Measurements from ENCODE around the gene STH.

Gene STH

GRCh38 chr17:45968732-45969131, 30.3 kb upstream of the STH start:
- no peaks in the 10 kb centered on the region for H3K27me3 ChIP-seq (ENCODE audit: control insufficient read depth, insufficient read depth, low read length)

GRCh38 chr17:45969726-45970125, 29.3 kb upstream of the STH start:
- Histone ChIP-seq H3K4me1 (ENCODE audit: control insufficient read depth, low read depth, low read length) (no peaks in the 10 kb centered on the region), H3K9me3 (ENCODE audit: control insufficient read depth, low read depth, low read length) (no peaks in the 10 kb centered on the region), H3K27me3 (ENCODE audit: control insufficient read depth, insufficient read depth, low read length) (no peaks in the 10 kb centered on the region), H3K4me3 (ENCODE audit: low read length) (no peak overlapping the region), H3K36me3 (ENCODE audit: control insufficient read depth, low read depth, low read length) (no peaks in the 10 kb centered on the region), H3K9ac (ENCODE audit: low read length) (no peak overlapping the region), H3K27ac (ENCODE audit: low read length) (no peak overlapping the region)

More at GRCh38 chr17:45968732-45969131, 30.3 kb upstream of the STH start:
- Histone ChIP-seq H3K9me3 (ENCODE audit: control insufficient read depth, low read depth, low read length) (no peaks in the 10 kb centered on the region), H3K27ac (ENCODE audit: low read length) (no peak overlapping the region), H3K9ac (ENCODE audit: low read length) (no peak overlapping the region), H3K36me3 (ENCODE audit: control insufficient read depth, low read depth, low read length) (no peaks in the 10 kb centered on the region), H3K4me1 (ENCODE audit: control insufficient read depth, low read depth, low read length) (no peaks in the 10 kb centered on the region), H3K4me3 (ENCODE audit: low read length) (no peak overlapping the region)

GRCh38 chr17:45970659-45971058, 28.4 kb upstream of the STH start:
- Histone ChIP-seq H3K36me3 (ENCODE audit: control insufficient read depth, low read depth, low read length) (no peaks in the 10 kb centered on the region), H3K9ac (ENCODE audit: low read length) (no peak overlapping the region), H3K27me3 (ENCODE audit: control insufficient read depth, insufficient read depth, low read length) (no peaks in the 10 kb centered on the region), H3K27ac (ENCODE audit: low read length) (no peak overlapping the region), H3K4me3 (ENCODE audit: low read length) (no peak overlapping the region), H3K9me3 (ENCODE audit: control insufficient read depth, low read depth, low read length) (no peaks in the 10 kb centered on the region), H3K4me1 (ENCODE audit: control insufficient read depth, low read depth, low read length) (no peaks in the 10 kb centered on the region)

- Histone ChIP-seq H3K9ac (ENCODE audit: low read length) (no peak overlapping the region), H3K36me3 (ENCODE audit: control insufficient read depth, low read depth, low read length) (no peaks in the 10 kb centered on the region), H3K4me3 (ENCODE audit: low read length) (no peak overlapping the region), H3K27me3 (ENCODE audit: control insufficient read depth, insufficient read depth, low read length) (no peaks in the 10 kb centered on the region), H3K4me1 (ENCODE audit: control insufficient read depth, low read depth, low read length) (no peaks in the 10 kb centered on the region), H3K9me3 (ENCODE audit: control insufficient read depth, low read depth, low read length) (no peaks in the 10 kb centered on the region), H3K27ac (ENCODE audit: low read length) (no peak overlapping the region)
These were observed 27.3 kb upstream of the STH start for GRCh38 chr17:45971698-45972141.

- H3K27me3 ChIP-seq (ENCODE audit: control insufficient read depth, insufficient read depth, low read length), result no peaks in the 10 kb centered on the region
- no peak overlapping the region for H3K27ac ChIP-seq (ENCODE audit: low read length)
- H3K9ac ChIP-seq (ENCODE audit: low read length), result no peak overlapping the region
- no peak overlapping the region for H3K4me3 ChIP-seq (ENCODE audit: low read length)
- H3K36me3 ChIP-seq (ENCODE audit: control insufficient read depth, low read depth, low read length), result no peaks in the 10 kb centered on the region
- no peaks in the 10 kb centered on the region for H3K9me3 ChIP-seq (ENCODE audit: control insufficient read depth, low read depth, low read length)
- no peaks in the 10 kb centered on the region for H3K4me1 ChIP-seq (ENCODE audit: control insufficient read depth, low read depth, low read length)
These were observed 26.5 kb upstream of the STH start for GRCh38 chr17:45972531-45972930.

- Histone ChIP-seq H3K4me3 (ENCODE audit: low read length) (no peak overlapping the region), H3K27ac (ENCODE audit: low read length) (no peak overlapping the region), H3K9ac (ENCODE audit: low read length) (no peak overlapping the region), H3K27me3 (ENCODE audit: control insufficient read depth, insufficient read depth, low read length) (no peaks in the 10 kb centered on the region), H3K4me1 (ENCODE audit: control insufficient read depth, low read depth, low read length) (no peaks in the 10 kb centered on the region), H3K36me3 (ENCODE audit: control insufficient read depth, low read depth, low read length) (no peaks in the 10 kb centered on the region), H3K9me3 (ENCODE audit: control insufficient read depth, low read depth, low read length) (no peaks in the 10 kb centered on the region)
These were observed 25.8 kb upstream of the STH start for GRCh38 chr17:45973099-45973780.

- Histone ChIP-seq H3K9me3 (ENCODE audit: control insufficient read depth, low read depth, low read length) (no peaks in the 10 kb centered on the region), H3K27ac (ENCODE audit: low read length) (no peak overlapping the region), H3K27me3 (ENCODE audit: control insufficient read depth, insufficient read depth, low read length) (no peaks in the 10 kb centered on the region), H3K36me3 (ENCODE audit: control insufficient read depth, low read depth, low read length) (no peaks in the 10 kb centered on the region), H3K4me1 (ENCODE audit: control insufficient read depth, low read depth, low read length) (no peaks in the 10 kb centered on the region), H3K4me3 (ENCODE audit: low read length) (no peak overlapping the region), H3K9ac (ENCODE audit: low read length) (no peak overlapping the region)
These were observed 24.8 kb upstream of the STH start for GRCh38 chr17:45973946-45974859.

- H3K4me3 ChIP-seq (ENCODE audit: low read length), result no peak overlapping the region
- no peaks in the 10 kb centered on the region for H3K36me3 ChIP-seq (ENCODE audit: control insufficient read depth, low read depth, low read length)
- no peaks in the 10 kb centered on the region for H3K9me3 ChIP-seq (ENCODE audit: control insufficient read depth, low read depth, low read length)
- no peak overlapping the region for H3K9ac ChIP-seq (ENCODE audit: low read length)
- no peaks in the 10 kb centered on the region for H3K27me3 ChIP-seq (ENCODE audit: control insufficient read depth, insufficient read depth, low read length)
- H3K27ac ChIP-seq (ENCODE audit: low read length), result no peak overlapping the region
- H3K4me1 ChIP-seq (ENCODE audit: control insufficient read depth, low read depth, low read length), result no peaks in the 10 kb centered on the region
These were observed 24.0 kb upstream of the STH start for GRCh38 chr17:45974916-45975630.

- H3K9me3 ChIP-seq (ENCODE audit: control insufficient read depth, low read depth, low read length), result no peaks in the 10 kb centered on the region
- H3K27me3 ChIP-seq (ENCODE audit: control insufficient read depth, insufficient read depth, low read length), result no peaks in the 10 kb centered on the region
- H3K4me3 ChIP-seq (ENCODE audit: low read length), result no peak overlapping the region
- H3K27ac ChIP-seq (ENCODE audit: low read length), result no peak overlapping the region
- H3K4me1 ChIP-seq (ENCODE audit: control insufficient read depth, low read depth, low read length), result no peaks in the 10 kb centered on the region
- H3K9ac ChIP-seq (ENCODE audit: low read length), result no peak overlapping the region
- no peaks in the 10 kb centered on the region for H3K36me3 ChIP-seq (ENCODE audit: control insufficient read depth, low read depth, low read length)
These were observed 23.3 kb upstream of the STH start for GRCh38 chr17:45975640-45976295.

GRCh38 chr17:45976391-45976754, 22.7 kb upstream of the STH start:
- no peak overlapping the region for H3K9ac ChIP-seq (ENCODE audit: low read length)
- H3K9me3 ChIP-seq (ENCODE audit: control insufficient read depth, low read depth, low read length), result no peaks in the 10 kb centered on the region
- no peaks in the 10 kb centered on the region for H3K4me1 ChIP-seq (ENCODE audit: control insufficient read depth, low read depth, low read length)
- H3K27me3 ChIP-seq (ENCODE audit: control insufficient read depth, insufficient read depth, low read length), result no peaks in the 10 kb centered on the region
- no peak overlapping the region for H3K4me3 ChIP-seq (ENCODE audit: low read length)
- no peaks in the 10 kb centered on the region for H3K36me3 ChIP-seq (ENCODE audit: control insufficient read depth, low read depth, low read length)
- H3K27ac ChIP-seq (ENCODE audit: low read length), result no peak overlapping the region

Measured in iPS-18a (cell line).